GM18498 (cell line): ENCODE measurements around the gene KIF20A.
A peak's percentile ranks its signal among the peaks of the same experiment; 100 is the strongest.
"Not testable (repeated sequence)": the region's sequence is repeated elsewhere in the genome, so short reads cannot be mapped to it uniquely, and the experiment has no call there.

ENCODE experiments used
- ATAC-seq: cut with Tn5 transposase; IDR thresholded peaks from one replicate; pipeline ENCODE4 v1.9.1; 2021; ENCODE audit warnings: mild to moderate bottlenecking, moderate library complexity; ENCODE audit not compliant: unreplicated experiment

The KIF20A gene

DNA sequence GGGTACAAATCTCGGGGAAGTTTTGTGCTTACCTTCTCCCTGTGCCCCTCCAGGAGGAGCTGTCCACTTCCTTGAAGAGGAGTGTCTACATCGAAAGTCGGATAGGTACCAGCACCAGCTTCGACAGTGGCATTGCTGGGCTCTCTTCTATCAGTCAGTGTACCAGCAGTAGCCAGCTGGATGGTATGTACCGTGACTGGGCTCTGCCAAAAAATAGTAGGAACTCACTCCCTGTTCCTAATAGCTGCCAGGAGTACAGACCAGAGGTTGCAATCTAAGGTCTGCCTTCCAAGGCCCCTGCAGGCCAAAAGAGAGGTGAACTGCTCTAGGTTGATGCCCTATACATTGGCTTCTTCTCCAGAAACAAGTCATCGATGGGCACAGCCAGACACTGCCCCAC lies 3.9 kb downstream of the KIF20A start:
- no peak for ATAC-seq

DNA sequence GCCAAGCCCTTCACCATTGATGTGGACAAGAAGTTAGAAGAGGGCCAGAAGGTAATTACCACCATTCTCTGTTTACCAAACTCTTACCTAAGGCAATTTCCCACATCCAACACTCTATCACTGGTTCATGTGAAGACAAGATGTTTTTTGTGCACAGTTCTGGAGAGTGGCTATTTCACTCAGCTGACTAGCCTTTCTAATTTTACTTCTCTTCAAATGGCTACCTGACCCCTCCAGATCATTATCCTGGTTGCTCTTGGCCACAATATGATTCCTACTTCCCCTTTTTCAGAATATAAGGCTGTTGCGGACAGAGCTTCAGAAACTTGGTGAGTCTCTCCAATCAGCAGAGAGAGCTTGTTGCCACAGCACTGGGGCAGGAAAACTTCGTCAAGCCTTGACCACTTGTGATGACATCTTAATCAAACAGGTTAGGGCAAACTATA lies 7.1 kb downstream of the KIF20A start:
- ATAC-seq, result peak; percentile 61

DNA sequence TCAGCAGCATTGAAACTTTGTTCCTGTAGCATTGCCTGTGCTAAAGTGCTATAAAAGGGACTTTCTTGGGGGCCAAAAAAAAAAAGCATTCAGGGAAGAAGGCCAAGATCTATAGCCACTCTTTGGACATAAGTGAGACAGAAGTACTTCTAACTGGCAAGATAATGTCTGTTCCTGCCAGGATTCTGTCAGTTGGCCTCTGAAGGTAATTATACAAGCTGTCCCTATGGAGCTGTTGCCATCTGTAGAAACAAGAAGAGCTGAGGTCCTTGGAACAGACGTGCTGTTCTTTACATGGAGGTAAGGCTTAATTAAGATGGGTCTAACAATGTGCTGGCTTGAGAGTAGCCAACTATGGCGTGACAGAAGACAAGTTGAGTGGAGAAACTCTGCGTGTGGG lies 9.7 kb downstream of the KIF20A start:
- no peak for ATAC-seq

DNA sequence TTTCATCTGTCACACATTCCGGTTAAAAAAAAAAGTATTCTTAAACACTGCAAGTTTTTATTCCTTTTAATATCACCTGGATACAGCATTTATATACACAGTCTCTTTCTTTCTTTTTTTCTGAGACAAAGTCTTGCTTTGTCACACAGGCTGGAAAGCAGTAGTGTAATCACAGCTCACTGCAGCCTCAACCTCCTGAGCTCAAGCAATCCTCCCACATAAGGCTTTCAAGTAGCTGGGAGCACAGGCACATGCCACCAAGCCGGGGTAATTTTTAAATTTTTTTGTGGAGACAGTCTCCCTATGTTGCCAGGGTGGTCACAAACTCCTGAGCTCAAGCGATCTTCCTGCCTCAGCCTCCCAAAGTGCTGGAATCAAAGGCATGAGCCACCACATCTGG lies 13.9 kb downstream of the KIF20A start:
- no peak for ATAC-seq

DNA sequence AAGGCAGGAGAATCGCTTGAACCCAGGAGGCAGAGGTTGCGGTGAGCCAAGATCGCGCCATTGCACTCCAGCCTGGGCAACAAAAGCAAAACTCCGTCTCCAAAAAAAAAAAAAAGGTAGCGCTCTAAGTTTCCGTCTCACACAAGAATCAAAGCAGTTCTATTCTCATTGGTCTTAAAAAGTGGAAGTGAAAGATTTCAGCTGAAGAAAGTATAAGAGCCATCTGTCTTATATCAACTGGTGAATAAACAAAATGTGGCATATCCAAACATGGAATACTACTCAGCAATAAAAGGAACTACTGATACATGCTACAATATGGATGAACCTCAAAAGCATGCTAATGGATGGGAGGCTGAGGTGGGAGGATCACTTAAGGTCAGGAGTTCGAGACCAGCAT lies 14.9 kb downstream of the KIF20A start:
- not testable (repeated sequence) for ATAC-seq

DNA sequence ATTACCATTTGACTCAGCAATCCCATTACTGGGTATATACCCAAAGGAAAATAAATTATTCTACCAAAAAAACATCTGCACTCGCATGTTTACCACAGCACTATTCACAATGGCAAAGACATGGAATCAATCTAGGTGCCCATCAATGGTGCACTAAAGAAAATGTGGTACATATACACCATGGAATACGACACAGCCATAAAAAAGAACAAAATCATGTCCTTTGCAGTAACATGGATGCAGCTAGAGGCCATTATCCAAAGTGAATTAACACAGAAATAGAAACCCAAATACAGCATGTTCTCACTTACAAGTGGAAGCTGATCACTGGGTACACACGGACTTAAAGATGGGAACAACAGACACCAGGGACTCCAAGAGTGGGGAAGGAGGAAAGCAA lies 32.1 kb downstream of the KIF20A start:
- ATAC-seq, result no peak

DNA sequence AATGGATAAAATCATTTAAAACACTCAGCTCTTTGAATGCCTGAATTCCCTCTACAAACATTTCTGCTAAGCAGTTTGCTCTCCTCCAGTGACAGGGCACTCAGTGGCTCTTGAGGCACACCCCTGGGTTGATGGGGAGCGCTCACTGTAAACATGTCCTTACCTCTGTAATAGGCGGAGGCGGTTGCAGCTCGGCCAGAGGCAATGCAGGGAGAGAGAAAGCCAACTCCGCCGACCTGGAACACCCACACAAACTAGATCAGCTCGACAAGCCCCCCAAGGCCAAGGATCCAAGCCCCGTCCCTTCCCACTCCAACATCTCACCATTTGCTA lies 33.9 kb downstream of the KIF20A start:
- ATAC-seq, result peak; percentile 17

DNA sequence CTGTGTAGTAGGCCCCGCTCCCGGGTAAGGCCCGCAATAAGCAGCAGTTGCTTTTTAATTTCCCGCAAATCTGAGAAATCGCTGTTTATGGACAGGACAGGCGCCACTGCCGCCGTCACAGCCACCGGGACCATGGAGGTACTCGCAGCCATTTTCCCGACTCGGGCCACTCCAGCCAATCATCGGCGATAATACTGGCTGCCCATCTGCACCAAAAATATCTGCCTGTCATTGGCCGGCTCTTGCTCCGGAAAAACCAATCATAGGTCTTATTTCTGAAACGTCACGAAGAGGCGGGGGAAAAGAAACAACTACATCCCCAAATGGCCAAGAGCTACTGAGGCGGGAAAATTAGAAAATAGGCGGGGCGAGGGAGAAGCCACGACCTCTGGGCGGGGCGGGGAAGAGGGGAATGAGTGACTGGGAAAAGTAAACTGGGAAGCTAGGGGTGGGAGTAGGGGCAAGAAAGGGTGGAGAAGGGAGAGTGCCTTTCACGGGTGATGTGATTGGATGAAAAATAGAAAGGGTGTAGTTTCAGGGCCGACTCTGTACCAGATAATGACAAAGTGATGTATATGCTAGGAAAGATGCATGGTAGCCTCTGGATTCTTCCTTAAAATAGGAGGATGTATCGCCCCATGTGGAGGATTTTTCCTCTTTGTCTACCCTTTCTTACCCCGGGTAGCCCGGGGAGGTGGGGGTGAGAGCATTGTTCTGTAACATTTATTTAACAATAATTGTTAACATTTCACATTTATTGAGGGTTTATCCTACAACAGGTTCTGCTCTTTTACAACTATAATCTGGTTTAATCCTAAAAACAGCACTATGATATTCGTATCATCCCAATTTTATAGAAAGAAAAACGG lies 34.5 kb downstream of the KIF20A start, which contains the start of gene CDC23:
TSS of gene CDC23 (minus strand) at position 163 of the 869 bp plus-strand sequence. CDS start at position 152, 11 bp downstream.
- peak; percentile 96 for ATAC-seq

DNA sequence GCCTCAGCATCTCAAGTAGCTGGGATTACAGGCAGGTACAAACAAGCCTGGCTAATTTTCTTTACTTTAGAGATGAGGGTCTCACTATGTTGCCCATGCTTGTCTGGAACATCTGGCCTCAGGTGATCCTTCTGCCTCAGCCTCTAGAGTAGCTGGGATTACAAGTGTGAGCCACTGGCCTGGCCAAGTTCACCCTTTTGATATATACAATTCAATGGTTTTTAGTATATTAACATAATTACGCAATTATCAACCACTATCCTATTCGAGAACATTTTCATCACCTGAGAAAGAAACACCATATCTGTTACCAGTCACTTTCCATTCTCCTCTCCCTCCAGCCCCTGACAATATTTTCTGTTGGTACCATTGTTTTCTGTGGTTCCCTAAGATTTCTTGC lies 37.9 kb downstream of the KIF20A start:
- no peak for ATAC-seq

DNA sequence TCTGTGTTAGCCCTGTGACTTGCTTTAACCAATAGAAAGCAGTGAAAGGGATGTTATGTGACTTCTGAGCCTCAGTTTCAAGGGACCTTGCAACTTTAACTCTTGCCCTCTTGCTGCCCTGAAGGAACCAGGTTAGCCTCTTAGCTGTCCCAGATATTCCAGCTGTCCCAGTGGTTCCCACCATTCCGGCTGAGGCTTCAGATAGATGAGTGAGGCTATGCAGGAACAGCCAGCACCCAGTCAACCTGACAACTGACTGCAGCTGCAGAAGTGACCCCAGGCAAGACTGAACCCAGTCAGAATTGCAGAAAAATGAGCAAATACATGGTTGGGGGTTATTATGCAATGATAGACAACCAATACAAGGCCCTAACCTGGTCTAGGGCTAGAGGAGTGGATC lies 44.6 kb downstream of the KIF20A start:
- ATAC-seq, result no peak

DNA sequence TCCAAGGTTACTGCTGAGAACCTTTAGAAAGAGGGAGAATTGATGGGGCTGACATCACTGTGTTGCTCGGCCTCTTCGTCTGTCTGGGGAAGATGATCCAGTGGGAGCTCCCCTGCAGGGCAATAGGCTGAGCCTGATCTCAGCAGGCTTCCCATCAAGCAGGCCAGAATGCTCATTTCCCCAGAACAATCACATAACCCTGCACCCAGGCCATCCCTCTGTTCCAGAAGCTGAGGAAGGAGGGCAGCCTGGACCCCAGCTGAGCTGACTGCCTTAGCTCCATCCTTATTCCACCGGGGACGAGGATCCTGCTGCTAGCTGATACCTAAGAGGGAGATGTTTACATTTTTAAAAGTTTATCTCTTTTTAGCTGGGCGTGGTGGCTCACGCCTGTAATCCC lies 45.8 kb downstream of the KIF20A start:
- no peak for ATAC-seq

DNA sequence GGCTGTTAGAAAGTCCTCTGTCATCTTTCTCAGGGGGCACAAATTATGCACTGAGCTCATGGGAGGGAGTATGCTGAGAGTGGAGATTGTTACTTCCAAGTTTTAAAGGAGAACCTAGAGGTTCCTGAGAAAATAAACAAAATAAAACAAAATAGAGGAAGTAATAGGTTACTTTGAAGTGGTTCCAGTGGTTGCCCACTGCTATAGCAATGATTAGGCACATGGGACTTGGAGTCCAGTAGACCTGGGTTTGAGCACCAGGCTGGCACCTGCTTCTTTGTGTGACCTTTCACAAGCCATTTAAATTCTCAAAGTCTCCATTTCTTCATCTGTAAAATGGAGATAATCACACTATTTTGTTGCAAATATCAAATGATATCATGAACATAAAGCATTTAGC lies 48.0 kb downstream of the KIF20A start:
- no peak for ATAC-seq

DNA sequence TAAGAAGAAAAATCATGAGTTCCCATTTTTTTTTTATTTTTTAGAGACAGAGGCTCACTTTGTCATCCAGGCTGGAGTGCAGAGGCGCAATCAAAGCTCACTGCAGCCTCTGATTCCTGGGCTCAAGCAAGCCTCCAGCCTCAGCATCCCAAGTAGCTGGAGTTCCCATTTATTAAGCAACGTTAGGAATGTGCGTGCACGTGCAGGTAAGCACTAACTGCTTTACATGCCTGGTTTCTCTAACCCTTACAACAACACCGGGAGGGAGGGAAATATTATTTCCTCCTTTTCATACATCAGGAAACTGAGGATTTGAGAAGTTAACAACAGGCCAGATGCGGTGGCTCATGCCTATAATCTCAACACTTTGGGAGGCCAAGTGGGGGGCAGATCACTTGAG lies 50.5 kb downstream of the KIF20A start:
- ATAC-seq, result no peak

DNA sequence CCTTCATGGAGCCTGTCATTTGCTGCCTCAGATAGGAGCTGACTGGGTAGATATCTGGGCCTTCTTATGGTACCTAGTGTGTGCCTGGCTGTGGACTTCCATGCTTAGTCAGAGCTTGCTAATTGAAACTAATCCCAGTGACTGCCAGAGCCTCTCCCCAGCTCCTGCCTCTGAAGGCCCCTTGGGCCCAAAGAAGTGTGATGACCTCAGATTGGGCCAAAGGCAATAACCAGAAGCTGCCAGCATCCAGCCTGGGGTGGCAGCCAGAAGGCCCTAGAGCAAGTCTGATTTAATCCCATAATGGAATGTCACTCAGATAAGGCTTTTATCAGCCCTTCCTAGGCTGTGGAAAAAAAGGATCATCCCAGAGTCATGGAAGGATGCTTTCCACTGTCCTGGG lies 51.3 kb downstream of the KIF20A start:
- ATAC-seq, result no peak

DNA sequence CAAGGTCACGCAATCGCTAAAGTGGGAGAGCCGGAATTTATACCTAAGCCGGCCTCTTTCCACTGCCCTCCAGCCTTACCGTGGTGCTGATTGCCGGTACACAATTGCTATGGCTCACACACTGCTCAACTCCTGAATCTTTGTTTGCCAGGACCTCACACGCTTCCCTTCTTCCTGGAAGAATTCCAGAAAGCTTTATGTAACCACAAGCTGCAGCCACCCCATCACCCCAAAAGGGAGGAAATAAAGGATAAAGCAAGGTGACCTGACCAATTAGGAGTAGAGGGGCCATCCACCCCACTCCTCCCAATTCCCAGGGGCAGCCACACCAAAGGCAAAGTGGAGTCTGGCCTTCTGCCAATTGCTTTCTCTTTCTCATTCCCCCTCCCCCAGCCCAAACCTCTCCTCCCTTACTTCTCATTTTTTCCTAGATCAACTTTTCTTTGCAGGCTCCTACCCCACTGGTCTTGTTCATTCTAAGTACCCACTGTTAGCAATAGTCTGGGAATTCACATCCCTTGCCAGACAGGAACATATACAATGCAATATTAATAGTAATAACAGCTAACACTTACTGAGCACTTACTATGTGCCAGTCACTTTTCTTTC lies 52.2 kb downstream of the KIF20A start:
- ATAC-seq, result no peak

DNA sequence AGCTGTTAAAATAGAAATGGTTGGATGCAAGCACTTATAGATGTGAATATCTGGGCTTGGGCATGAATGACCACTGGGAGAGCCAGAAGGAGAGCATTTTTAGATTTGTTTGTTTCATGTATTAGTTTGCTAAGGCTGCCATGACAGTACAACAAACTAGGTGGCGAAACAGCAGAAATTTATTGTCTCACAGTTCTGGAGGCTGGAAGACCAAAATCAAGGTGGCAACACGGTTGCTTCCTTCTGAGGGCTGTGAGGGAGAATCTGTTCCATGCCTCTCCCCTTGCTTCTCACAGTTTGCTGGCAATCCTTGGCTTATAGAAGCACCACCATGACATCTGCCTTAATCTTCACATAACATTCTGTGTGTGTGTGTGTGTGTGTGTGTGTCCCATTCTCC lies 54.4 kb downstream of the KIF20A start:
- ATAC-seq, result no peak

DNA sequence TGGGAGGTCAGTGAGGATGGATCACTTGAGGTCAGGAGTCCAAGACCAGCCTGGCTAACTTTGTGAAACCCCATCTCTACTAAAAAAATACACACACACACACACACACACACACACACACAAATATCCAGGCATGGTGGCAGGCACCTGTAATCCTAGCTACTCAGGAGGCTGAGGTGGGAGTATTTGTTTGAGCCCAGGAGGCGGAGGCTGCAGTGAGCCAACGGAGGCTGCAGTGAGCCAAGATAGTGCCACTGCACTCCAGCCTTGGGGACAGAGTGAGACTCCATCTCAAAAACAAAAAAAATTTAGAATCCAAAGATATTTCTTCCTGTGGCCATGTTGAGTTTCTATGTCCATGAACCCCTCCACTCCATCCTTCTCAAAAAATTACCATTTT lies 55.7 kb downstream of the KIF20A start:
- no peak for ATAC-seq
